ENCODE results near the gene TANC1. TPM values are rescaled to one million over a fixed set of nuclear protein-coding genes. Genes with fewer than 3 reads are reported as not detected.

TANC1 gene
- total RNA-seq: 19.1 and 20.1 TPM in 2 replicates
- 14.2 TPM for polyA plus RNA-seq (2012)

- peak; percentile 95 for DNase-seq (ENCODE audit: low read depth)
These were observed at the start of gene TANC1 for GRCh38 chr2:158968396-158969161. TSS of gene TANC1 (plus strand) at chr2:158968640. CDS start at chr2:159065911, 97,271 bp downstream.

GRCh38 chr2:158921599-158922408 lies 46.6 kb upstream of the TANC1 start:
- DNase-seq (ENCODE audit: low read depth): no peak

GRCh38 chr2:158922601-158923000 lies 45.8 kb upstream of the TANC1 start:
- DNase-seq (ENCODE audit: low read depth): no peak

GRCh38 chr2:158923180-158923594 lies 45.3 kb upstream of the TANC1 start:
- no peak for DNase-seq (ENCODE audit: low read depth)

GRCh38 chr2:158923641-158924040 lies 44.8 kb upstream of the TANC1 start:
- DNase-seq (ENCODE audit: low read depth): peak; percentile 15

- peak; percentile 78 for DNase-seq (ENCODE audit: low read depth)
These were observed 41.9 kb upstream of the TANC1 start for GRCh38 chr2:158926478-158926948.

GRCh38 chr2:158928515-158928914 lies 39.9 kb upstream of the TANC1 start:
- DNase-seq (ENCODE audit: low read depth): no peak

GRCh38 chr2:158928965-158929364 lies 39.5 kb upstream of the TANC1 start:
- DNase-seq (ENCODE audit: low read depth): no peak

GRCh38 chr2:158931572-158931971 lies 36.9 kb upstream of the TANC1 start:
- DNase-seq (ENCODE audit: low read depth): peak; percentile 33

GRCh38 chr2:158932131-158932645 lies 36.3 kb upstream of the TANC1 start:
- DNase-seq (ENCODE audit: low read depth): peak; percentile 40

GRCh38 chr2:158934170-158934569 lies 34.3 kb upstream of the TANC1 start:
- DNase-seq (ENCODE audit: low read depth): no peak

GRCh38 chr2:158935617-158936016 lies 32.8 kb upstream of the TANC1 start:
- no peak for DNase-seq (ENCODE audit: low read depth)

GRCh38 chr2:158936978-158937377 lies 31.5 kb upstream of the TANC1 start:
- peak; percentile 65 for DNase-seq (ENCODE audit: low read depth)

- no peak for DNase-seq (ENCODE audit: low read depth)
These were observed 28.1 kb upstream of the TANC1 start for GRCh38 chr2:158940356-158940755.

GRCh38 chr2:158943973-158944372 lies 24.5 kb upstream of the TANC1 start:
- no peak for DNase-seq (ENCODE audit: low read depth)

- DNase-seq (ENCODE audit: low read depth): no peak
These were observed 19.3 kb upstream of the TANC1 start for GRCh38 chr2:158948964-158949699.

GRCh38 chr2:158953454-158953853 lies 15.0 kb upstream of the TANC1 start:
- DNase-seq (ENCODE audit: low read depth): peak; percentile 24

GRCh38 chr2:158953926-158954763 lies 14.3 kb upstream of the TANC1 start:
- DNase-seq (ENCODE audit: low read depth): peak; percentile 86

- DNase-seq (ENCODE audit: low read depth): peak; percentile 18
These were observed 12.5 kb upstream of the TANC1 start for GRCh38 chr2:158955842-158956365.

GRCh38 chr2:158958365-158958764 lies 10.1 kb upstream of the TANC1 start:
- DNase-seq (ENCODE audit: low read depth): no peak
